ENCODE results near the gene SFR1.

DNA sequence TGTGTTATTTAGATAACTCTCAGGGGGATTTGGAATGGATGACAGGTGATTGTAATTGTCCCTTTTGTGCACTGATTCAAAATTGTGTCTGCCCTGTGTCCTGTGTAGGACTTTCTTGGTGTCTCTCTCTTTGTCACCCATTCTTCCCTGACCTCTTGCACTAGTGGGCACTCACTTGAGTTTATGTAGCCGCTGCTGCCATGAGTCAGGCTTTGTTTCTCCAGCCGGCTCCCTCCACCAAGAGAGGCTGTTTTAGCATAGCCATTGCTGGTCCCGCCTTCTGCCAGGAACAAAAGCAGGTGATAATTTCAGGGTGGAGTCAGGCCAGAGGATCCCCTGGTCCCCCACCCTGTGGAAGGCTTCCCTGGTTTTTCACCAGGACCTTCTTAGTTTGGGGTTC, 44.7 kb upstream of the SFR1 start:
- TF ChIP-seq, protein P1, sequence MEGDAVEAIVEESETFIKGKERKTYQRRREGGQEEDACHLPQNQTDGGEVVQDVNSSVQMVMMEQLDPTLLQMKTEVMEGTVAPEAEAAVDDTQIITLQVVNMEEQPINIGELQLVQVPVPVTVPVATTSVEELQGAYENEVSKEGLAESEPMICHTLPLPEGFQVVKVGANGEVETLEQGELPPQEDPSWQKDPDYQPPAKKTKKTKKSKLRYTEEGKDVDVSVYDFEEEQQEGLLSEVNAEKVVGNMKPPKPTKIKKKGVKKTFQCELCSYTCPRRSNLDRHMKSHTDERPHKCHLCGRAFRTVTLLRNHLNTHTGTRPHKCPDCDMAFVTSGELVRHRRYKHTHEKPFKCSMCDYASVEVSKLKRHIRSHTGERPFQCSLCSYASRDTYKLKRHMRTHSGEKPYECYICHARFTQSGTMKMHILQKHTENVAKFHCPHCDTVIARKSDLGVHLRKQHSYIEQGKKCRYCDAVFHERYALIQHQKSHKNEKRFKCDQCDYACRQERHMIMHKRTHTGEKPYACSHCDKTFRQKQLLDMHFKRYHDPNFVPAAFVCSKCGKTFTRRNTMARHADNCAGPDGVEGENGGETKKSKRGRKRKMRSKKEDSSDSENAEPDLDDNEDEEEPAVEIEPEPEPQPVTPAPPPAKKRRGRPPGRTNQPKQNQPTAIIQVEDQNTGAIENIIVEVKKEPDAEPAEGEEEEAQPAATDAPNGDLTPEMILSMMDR (IDR thresholded peaks at IDR 0.05; ENCODE audit: low read length): no peak
- no peak for TF ChIP-seq EZH2 (IDR thresholded peaks at IDR 0.05; ENCODE audit: borderline replicate concordance, low read length)
